Urothelium cell line (cell line): ENCODE measurements around the gene ERICH4.

Experiments
- DNase-seq: peaks from one replicate; pipeline ENCODE4 v3.0.0; 2011; ENCODE audit warnings: low spot score, mixed read lengths
- FAIRE-seq: peaks from 2 replicates; lab custom pipeline; 2011; peaks lifted over from hg19 to GRCh38; lab: Jason Lieb, UNC

The ERICH4 gene

GRCh38 chr19:41413947-41414346 lies 29.0 kb upstream of the ERICH4 start:
- DNase-seq, result no peak
- FAIRE-seq, result no peak

DNA sequence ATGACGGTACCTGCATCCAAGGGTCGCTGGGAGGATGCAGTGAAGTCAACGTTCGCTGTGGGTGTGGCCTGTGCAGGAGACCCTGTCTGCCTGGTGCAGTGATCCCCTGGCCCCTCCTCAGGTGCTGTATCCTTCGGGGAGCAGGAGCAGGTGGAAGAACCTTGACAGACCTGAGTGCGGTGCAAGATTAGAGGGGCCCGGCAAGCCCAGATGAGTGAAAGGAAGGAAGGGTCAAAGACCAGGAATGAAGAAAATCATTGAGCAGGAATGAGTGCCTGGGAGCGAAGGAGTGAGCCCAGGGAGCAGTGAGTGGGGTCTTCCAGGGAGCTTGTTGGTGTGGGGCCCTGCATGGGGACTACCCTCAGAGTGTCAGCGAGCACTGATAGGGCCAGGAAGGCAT lies 28.5 kb upstream of the ERICH4 start:
- no peak for FAIRE-seq
- DNase-seq, result no peak

- DNase-seq (no peak), FAIRE-seq (no peak)
These were observed 27.8 kb upstream of the ERICH4 start for GRCh38 chr19:41415154-41415571.

GRCh38 chr19:41416194-41416674 lies 26.7 kb upstream of the ERICH4 start:
- FAIRE-seq (no peak), DNase-seq (no peak)

GRCh38 chr19:41420101-41420880 lies 22.7 kb upstream of the ERICH4 start:
- DNase-seq (no peak), FAIRE-seq (no peak)

- no peak for DNase-seq
- FAIRE-seq, result no peak
These were observed 21.6 kb upstream of the ERICH4 start for GRCh38 chr19:41421314-41421713.

GRCh38 chr19:41421973-41422372 lies 21.0 kb upstream of the ERICH4 start:
- FAIRE-seq, result no peak

GRCh38 chr19:41422456-41422855 lies 20.5 kb upstream of the ERICH4 start:
- no peak for DNase-seq

More at GRCh38 chr19:41421973-41422372, 21.0 kb upstream of the ERICH4 start:
- DNase-seq, result no peak

DNA sequence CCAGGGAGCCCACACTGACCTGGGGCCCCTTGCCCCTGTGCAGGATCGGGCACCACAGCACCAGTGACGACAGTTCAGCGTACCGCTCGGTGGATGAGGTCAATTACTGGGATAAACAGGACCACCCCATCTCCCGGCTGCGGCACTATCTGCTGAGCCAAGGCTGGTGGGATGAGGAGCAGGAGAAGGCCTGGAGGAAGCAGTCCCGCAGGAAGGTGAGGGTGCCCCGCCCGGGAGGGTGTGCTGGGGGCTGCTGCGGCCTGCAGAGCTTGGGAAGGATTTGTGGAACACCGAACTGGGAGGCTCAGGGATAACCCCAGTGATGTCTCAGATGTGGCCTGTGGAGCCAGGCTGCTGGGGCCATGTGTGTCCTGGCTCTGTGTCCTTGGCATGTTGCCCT lies 20.0 kb upstream of the ERICH4 start:
- FAIRE-seq, result no peak
- DNase-seq, result no peak

More at GRCh38 chr19:41422456-41422855, 20.5 kb upstream of the ERICH4 start:
- FAIRE-seq, result no peak

DNA sequence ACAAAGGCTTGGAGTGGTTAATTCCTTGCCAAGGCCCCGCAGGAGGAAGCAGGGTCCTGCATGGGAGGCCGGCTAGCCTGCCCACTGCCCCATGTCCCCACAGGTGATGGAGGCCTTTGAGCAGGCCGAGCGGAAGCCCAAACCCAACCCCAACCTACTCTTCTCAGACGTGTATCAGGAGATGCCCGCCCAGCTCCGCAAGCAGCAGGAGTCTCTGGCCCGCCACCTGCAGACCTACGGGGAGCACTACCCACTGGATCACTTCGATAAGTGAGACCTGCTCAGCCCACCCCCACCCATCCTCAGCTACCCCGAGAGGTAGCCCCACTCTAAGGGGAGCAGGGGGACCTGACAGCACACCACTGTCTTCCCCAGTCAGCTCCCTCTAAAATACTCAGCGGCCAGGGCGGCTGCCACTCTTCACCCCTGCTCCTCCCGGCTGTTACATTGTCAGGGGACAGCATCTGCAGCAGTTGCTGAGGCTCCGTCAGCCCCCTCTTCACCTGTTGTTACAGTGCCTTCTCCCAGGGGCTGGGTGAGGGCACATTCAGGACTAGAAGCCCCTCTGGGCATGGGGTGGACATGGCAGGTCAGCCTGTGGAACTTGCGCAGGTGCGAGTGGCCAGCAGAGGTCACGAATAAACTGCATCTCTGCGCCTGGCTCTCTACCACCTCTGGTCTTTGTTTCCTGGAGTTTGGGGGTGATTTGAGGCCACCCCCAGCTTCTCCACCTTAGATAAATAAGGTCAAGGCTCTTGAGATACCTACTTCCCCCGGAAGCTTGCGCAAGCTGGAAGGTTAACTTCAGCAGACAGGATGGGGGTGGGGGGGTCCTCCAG lies 18.4 kb upstream of the ERICH4 start:
- DNase-seq, result no peak
- no peak for FAIRE-seq

- DNase-seq (no peak), FAIRE-seq (no peak)
These were observed 17.5 kb upstream of the ERICH4 start for GRCh38 chr19:41425174-41426115.

DNA sequence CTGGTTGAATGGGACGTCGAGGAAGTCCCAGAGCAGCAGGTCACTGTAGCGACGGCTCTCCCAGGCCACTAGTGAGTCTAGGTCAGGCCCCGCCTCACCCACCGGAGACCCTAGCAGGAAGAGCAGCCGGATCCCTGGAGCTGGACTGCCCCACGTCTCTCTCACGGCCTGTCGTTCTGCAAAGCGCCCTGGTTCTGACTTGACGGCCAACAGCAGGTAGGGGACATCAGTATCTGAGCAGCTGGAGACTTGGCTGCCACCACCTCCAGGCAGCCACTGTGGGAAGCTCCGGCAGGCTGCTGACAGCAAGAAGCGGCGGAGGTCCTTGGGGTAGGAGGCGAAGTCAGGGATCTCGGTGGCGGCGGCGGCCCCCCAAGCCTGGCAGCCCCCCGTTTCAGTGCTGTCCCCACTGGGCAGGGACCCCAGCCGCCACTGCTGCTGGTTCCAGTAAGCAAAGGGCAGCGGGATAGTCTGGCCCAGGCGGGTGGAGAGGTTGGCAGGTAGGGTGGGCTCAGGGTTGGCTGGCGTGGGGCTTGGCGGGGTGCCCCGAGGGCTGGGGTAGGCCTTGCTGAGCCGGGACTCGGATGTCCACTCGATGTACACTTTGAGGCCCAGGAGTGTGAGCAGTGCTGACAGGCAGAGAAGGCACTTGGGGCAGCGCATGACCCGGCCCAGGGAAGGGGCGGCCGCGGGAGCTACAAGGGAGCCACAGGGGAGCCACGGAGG lies 16.7 kb upstream of the ERICH4 start:
- FAIRE-seq, result no peak
- no peak for DNase-seq

- DNase-seq, result no peak
- FAIRE-seq, result no peak
These were observed 15.9 kb upstream of the ERICH4 start, which contains the start of gene B3GNT8 for GRCh38 chr19:41426952-41427646. B3GNT8 (minus strand) TSS chr19:41427374; CDS start chr19:41426778, 596 bp downstream.

DNA sequence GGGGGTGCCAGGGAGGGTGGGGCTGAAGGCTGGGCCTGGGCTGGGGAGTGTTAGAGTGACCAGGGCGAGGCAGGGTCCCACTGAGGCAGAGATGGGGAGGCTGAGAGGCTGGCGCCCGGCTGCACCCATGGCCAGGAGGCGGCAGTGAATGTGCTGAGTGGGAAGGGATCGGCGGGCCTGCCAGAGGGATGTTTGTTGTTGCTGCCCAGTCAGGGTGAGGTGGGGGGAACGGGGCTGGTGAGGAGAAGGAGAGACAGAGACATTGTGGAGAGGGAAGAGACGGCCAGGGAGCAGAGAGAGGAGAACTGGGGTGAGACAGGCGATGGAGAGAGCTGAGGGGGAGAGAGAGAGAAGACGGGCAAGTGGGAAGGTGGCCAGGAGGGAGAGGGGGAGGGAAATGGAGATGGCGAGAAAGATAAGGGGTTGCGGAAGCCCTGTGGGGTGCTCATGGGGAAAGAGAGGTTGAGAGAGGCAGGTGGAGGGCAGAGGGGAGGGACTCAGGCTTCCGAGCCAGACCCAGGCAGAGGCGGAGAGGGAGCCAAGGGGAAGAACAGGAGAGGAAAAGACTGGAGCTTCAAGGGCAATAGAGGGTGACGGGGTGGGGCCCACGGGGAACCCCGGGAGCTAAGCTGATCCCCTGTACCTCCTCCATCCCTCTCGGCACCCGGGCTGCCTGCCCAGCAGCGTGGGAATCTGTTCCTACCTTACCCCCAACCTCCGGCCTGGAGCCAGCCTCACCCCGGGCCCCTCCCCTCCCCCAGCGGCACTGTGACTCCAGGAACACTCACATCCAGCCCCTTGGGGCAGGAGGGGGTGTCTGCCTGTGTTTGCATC lies 15.1 kb upstream of the ERICH4 start:
- DNase-seq (no peak), FAIRE-seq (no peak)

GRCh38 chr19:41428481-41428859 lies 14.5 kb upstream of the ERICH4 start:
- DNase-seq, result no peak
- FAIRE-seq, result no peak

DNA sequence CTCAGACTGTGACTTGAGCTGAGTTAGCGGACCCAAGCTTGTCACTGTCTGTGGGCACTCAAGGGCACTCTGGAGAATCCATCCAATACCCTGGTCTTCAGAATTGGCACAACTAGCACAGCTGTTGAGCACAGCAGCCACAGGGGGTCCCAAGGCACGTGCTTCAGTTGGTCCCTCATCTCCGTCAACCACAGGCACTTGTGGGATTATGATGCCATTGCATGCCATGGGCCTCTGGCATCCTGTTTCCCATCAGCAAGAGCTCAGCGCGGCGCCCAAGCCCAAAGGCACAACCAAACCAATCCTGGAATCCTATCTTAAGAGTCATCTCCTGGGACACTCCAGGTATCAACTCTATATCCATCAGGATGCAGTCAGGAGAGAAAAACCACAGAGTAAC lies 12.0 kb upstream of the ERICH4 start:
- FAIRE-seq (no peak), DNase-seq (no peak)

DNA sequence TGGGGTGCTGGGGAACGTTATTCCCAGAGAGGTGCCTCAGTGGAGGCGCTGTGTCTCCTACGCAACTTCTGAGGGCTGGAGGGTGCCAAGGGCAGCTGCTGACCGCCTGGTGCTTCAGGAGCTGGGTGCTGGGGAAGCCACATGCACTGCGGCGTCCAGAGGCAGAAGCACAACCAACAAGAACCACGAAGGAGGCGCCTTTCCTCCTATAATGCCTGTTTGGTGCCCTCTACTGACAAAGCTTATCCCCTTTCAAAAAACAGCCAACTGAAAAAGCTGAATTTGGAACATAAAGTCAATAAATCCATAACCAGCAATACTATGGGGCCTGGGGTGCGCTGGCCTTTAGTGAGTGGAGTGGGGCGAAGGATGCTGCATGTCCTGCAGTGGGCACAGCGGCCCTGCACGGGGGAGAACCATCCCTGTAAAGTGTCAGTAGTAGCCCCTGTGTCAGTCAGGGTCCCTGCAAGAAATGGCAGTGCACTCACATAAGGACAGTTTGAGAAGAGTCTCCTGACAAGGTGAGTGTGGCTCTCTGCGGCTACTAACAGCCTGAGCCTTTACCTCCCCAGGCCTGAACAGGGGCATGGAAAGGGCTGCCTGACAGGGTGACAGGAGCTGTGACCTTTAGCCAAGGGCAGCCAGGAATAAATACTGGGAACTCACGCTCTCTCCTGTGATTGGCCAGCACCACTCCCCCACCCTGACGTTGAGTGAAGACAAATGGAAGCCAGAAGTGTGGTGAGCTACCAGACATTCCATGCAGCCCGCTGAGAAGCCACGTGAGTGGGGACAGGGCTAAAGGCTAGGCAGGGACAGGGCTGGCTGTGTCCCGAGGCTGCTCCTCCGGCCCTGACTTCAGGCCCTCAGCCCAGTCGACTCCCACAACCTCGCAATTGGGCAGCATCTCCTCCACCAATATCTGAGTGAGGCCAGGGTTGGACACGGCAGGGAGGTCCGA lies 11.2 kb upstream of the ERICH4 start:
- no peak for DNase-seq

More for the DNA sequence above, 11.2 kb upstream of the ERICH4 start:
- no peak for FAIRE-seq
